ENCODE measurements around the gene MAB21L4. TPM values are rescaled to one million over a fixed set of nuclear protein-coding genes. Genes with fewer than 3 reads are reported as not detected.

MAB21L4 gene
- total and polyA plus RNA-seq, 2 donors: 1.1 to 4.9 TPM

DNA sequence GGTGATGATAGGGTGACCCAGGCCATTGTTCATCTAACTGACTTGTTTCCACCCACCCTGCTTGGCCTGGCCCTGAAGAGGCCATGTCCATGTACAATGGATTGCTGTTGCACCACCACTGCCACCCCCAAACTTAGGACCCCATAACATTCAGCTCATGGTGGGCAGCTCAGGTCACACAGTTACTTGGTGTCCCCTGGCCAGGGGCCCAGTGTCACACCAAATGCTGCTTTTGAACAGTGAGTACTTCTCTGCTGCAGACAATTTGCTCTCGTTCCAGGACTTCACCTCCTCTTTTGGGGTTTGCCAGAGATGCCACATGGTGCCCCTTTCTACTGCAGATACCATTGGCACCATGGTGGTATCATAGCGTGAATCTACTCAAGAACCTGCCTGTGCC lies 11.7 kb downstream of the MAB21L4 start:
- Histone ChIP-seq H3K4me3 (ENCODE audit: low read length in 2 of 2) (no peak overlapping the region), H3K36me3 (ENCODE audit: control insufficient read depth in 2 of 2, insufficient read depth in 2 of 2, low read length in 1 of 2) (no peaks in the 10 kb centered on the region), H3K4me1 (ENCODE audit: control insufficient read depth in 2 of 2, insufficient read depth in 2 of 2, low read length in 2 of 2) (no peaks in the 10 kb centered on the region), H3K27me3 (ENCODE audit: control insufficient read depth in 2 of 2, insufficient read depth in 1 of 2, low read length in 1 of 2) (no peaks in the 10 kb centered on the region), H3K9me3 (ENCODE audit: control insufficient read depth in 2 of 2, insufficient read depth in 1 of 2, low read length in 1 of 2) (no peaks in the 10 kb centered on the region), H3K27ac (ENCODE audit: low read depth in 1 of 2, low read length in 1 of 2) (no peak overlapping the region)
- no peak for DNase-seq (ENCODE audit: low read depth in 6 of 9, low spot score in 9 of 9)
- 94% methylated on average over 2 of the region's 2 CpGs for WGBS

DNA sequence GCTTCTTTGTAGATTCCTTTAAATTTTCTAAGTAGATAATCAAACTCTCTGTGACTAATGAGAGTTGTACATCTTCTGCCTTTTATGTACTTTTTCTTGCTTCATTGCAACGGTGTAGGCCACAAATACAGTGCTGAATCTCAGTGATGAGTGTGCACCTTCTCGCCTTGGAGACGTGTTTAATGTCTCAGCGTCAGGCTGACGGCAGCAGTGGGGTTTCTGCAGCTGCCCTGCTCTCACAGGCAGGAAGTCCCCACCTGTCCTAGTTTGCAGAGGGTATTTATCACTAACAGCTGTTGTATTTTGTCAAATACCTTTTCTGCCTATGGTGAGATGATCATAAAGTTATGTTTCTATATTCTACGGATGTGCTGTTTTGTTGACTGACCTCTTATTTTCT lies 14.0 kb downstream of the MAB21L4 start:
- H3K4me1 ChIP-seq (ENCODE audit: control insufficient read depth in 2 of 2, insufficient read depth in 2 of 2, low read length in 2 of 2): no peaks in the 10 kb centered on the region
- H3K27ac ChIP-seq (ENCODE audit: low read depth in 1 of 2, low read length in 1 of 2): peak overlapping the region in 1 of 2 donors; percentile 31
- peak in 2 of 9 donors; percentile 11 to 25 for DNase-seq (ENCODE audit: low read depth in 6 of 9, low spot score in 9 of 9)
- no peaks in the 10 kb centered on the region for H3K9me3 ChIP-seq (ENCODE audit: control insufficient read depth in 2 of 2, insufficient read depth in 1 of 2, low read length in 1 of 2)
- no peak overlapping the region for H3K4me3 ChIP-seq (ENCODE audit: low read length in 2 of 2)
- no peaks in the 10 kb centered on the region for H3K36me3 ChIP-seq (ENCODE audit: control insufficient read depth in 2 of 2, insufficient read depth in 2 of 2, low read length in 1 of 2)
- 52% methylated on average over 6 of the region's 6 CpGs for WGBS
- H3K27me3 ChIP-seq (ENCODE audit: control insufficient read depth in 2 of 2, insufficient read depth in 1 of 2, low read length in 1 of 2): no peaks in the 10 kb centered on the region

DNA sequence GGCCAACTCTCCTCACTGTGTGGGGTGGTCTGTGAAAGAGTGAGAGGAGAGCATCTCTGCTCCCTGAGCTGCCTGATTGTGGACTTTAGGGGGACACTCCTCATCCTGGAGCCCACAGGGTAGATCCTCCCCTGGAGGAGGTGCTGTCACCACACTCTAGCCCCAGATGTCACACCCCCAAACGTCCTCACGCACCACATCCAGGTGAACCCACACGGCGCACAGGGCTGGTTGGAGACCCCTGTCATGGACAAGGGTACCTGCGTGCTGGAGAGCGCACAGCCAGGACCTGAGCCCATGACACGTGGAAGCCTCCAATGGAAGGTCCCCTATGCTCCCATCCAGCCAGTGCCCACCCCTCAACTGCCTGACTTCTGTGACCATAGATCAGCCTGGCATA lies 16.9 kb downstream of the MAB21L4 start:
- DNase-seq (ENCODE audit: low read depth in 6 of 9, low spot score in 9 of 9): no peak
- 84% methylated on average over 7 of the region's 7 CpGs for WGBS
- H3K27ac ChIP-seq (ENCODE audit: low read depth in 1 of 2, low read length in 1 of 2): no peak overlapping the region

DNA sequence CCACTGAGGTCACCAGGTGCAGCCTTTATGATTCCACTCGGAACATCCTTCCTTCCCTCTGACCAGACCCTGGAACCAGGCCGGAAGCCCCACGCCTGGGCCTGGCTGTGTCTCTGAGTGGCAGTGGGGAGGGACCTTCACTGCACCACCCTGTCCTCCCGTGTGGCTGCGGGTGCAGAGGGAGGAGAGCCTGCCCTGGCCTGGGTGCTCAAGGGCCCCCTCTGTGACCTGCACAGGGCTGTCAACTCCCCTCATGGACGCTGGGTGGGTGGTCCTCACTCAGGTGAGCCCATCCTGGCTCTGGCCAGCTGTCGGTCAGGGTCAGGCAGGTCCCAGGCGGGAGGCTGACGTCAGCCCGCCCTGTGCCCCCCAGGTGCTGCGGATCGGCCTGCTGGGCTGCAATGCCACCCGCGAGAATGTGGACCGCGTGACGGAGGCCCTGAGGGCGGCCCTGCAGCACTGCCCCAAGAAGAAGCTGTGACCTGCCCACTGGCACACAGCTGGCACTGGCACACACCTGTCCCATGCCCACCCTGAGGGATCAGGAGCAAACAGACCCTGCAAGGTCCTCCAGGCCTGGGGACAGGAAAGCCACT lies 17.5 kb downstream of the MAB21L4 start:
- DNase-seq (ENCODE audit: low read depth in 6 of 9, low spot score in 9 of 9): no peak
- Histone ChIP-seq H3K9me3 (ENCODE audit: control insufficient read depth in 2 of 2, insufficient read depth in 1 of 2, low read length in 1 of 2) (no peaks in the 10 kb centered on the region), H3K27ac (ENCODE audit: low read depth in 1 of 2, low read length in 1 of 2) (no peak overlapping the region), H3K4me3 (ENCODE audit: low read length in 2 of 2) (no peak overlapping the region), H3K27me3 (ENCODE audit: control insufficient read depth in 2 of 2, insufficient read depth in 1 of 2, low read length in 1 of 2) (no peaks in the 10 kb centered on the region), H3K36me3 (ENCODE audit: control insufficient read depth in 2 of 2, insufficient read depth in 2 of 2, low read length in 1 of 2) (no peaks in the 10 kb centered on the region), H3K4me1 (ENCODE audit: control insufficient read depth in 2 of 2, insufficient read depth in 2 of 2, low read length in 2 of 2) (no peaks in the 10 kb centered on the region)
- 92% methylated on average over 18 of the region's 18 CpGs for WGBS

More for the DNA sequence above, 16.9 kb downstream of the MAB21L4 start:
- H3K4me1 ChIP-seq (ENCODE audit: control insufficient read depth in 2 of 2, insufficient read depth in 2 of 2, low read length in 2 of 2): no peaks in the 10 kb centered on the region
- H3K4me3 ChIP-seq (ENCODE audit: low read length in 2 of 2): no peak overlapping the region
- H3K27me3 ChIP-seq (ENCODE audit: control insufficient read depth in 2 of 2, insufficient read depth in 1 of 2, low read length in 1 of 2): no peaks in the 10 kb centered on the region
- H3K9me3 ChIP-seq (ENCODE audit: control insufficient read depth in 2 of 2, insufficient read depth in 1 of 2, low read length in 1 of 2): no peaks in the 10 kb centered on the region
- no peaks in the 10 kb centered on the region for H3K36me3 ChIP-seq (ENCODE audit: control insufficient read depth in 2 of 2, insufficient read depth in 2 of 2, low read length in 1 of 2)

DNA sequence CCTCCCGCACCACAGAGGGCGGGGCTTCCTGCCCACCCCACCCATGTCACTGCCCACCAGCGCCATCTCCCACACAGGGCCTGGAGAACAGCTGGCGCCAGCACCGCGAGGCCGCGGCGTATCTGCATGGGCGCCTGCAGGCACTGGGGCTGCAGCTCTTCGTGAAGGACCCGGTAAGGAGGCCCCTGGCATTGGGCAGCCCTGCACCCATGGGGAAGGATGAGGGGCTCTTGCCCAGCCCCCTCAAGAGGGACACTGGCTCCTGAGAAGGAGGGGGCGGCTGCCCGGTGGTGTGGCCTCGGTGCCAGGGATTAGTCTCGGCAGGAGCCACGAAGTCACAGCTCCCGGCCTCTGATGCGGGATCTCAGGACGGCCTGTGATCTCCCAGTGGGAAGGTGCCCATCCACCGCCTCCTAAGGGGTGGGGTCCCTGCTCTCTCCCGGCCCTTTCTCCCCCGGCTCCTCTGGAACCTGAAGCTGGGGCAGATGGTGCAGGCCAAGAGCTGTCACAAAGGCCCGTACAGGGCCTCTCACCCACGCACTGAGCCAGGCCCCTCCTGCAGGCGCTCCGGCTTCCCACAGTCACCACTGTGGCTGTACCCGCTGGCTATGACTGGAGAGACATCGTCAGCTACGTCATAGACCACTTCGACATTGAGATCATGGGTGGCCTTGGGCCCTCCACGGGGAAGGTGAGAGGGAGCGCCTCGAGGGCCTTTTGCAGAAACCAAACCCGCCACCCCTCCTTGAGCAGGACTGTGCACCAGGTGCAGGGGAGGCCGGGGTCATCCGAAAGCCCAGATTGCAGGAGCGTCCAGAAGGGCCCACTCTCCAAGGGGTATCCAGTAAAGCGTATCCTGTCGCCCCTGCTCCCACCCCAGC lies 18.3 kb downstream of the MAB21L4 start:
- no peak for DNase-seq (ENCODE audit: low read depth in 6 of 9, low spot score in 9 of 9)
- Histone ChIP-seq H3K4me3 (ENCODE audit: low read length in 2 of 2) (no peak overlapping the region), H3K4me1 (ENCODE audit: control insufficient read depth in 2 of 2, insufficient read depth in 2 of 2, low read length in 2 of 2) (no peaks in the 10 kb centered on the region), H3K9me3 (ENCODE audit: control insufficient read depth in 2 of 2, insufficient read depth in 1 of 2, low read length in 1 of 2) (no peaks in the 10 kb centered on the region), H3K36me3 (ENCODE audit: control insufficient read depth in 2 of 2, insufficient read depth in 2 of 2, low read length in 1 of 2) (no peaks in the 10 kb centered on the region), H3K27me3 (ENCODE audit: control insufficient read depth in 2 of 2, insufficient read depth in 1 of 2, low read length in 1 of 2) (no peaks in the 10 kb centered on the region), H3K27ac (ENCODE audit: low read depth in 1 of 2, low read length in 1 of 2) (no peak overlapping the region)
- whole genome bisulfite sequencing: 93% methylated on average over 40 of the region's 40 CpGs

DNA sequence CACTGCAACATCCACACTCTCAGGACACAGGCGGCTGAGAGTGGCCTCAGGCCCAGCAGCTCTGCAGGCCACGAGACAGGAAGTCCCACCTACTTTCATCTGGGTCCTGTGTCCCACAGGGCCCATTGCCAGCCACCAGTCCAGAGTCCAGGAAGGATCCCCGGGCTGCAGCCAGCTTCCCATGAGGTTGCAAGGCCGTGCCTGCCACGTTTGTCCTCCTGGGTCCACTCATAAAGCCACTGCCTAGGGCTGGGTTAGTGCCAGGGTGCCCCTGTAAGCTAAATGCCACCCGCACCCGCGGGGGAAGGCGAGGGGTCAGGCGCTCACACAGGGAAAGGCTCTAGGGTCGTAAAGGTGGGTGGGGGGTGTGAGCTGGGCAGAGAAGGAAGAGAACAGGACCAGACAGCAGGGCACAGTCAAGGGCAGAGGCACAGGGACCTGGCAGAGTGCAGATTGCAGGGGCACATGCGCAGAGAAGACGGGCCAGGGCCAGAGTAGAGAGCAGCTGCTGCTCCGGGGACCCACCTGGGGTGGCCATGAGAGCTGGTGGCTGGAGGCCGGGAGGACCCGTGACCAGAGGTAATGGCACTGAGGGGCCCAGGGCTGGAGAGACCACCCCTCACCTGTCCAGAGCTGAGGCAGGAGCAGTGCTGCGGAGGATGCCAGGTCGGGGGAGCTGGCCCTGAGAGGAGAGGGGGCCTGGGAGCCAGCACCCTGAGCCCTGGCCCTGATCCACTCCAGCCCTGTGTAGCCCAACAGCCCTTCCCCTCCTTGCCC lies 19.3 kb downstream of the MAB21L4 start:
- Histone ChIP-seq H3K27ac (ENCODE audit: low read depth in 1 of 2, low read length in 1 of 2) (no peak overlapping the region), H3K4me3 (ENCODE audit: low read length in 2 of 2) (no peak overlapping the region), H3K36me3 (ENCODE audit: control insufficient read depth in 2 of 2, insufficient read depth in 2 of 2, low read length in 1 of 2) (no peaks in the 10 kb centered on the region), H3K4me1 (ENCODE audit: control insufficient read depth in 2 of 2, insufficient read depth in 2 of 2, low read length in 2 of 2) (no peaks in the 10 kb centered on the region), H3K9me3 (ENCODE audit: control insufficient read depth in 2 of 2, insufficient read depth in 1 of 2, low read length in 1 of 2) (no peaks in the 10 kb centered on the region), H3K27me3 (ENCODE audit: control insufficient read depth in 2 of 2, insufficient read depth in 1 of 2, low read length in 1 of 2) (no peaks in the 10 kb centered on the region)
- no peak for DNase-seq (ENCODE audit: low read depth in 6 of 9, low spot score in 9 of 9)
- 91% methylated on average over 18 of the region's 18 CpGs for WGBS

DNA sequence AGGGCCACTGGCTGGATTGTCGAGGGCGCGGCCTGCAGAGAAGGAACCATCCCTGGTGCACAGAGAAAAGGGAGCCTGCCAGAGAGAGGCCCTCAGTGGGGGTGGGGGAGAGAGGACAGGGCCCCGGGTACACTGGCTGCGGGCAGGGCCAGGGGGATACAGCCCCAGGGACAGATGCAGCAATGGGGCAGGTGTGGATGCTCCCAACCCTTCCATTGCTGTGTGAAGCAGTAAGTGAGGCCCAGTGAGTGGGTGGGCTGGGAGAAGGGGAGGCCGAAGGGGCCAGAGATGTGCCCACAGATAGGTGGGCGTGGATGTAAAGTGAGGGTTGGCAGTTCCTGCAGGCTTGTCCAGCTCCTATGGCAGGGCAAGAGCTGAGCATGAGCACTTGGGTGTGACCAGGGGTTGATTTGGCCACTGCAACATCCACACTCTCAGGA lies 19.9 kb downstream of the MAB21L4 start:
- no peak for DNase-seq (ENCODE audit: low read depth in 6 of 9, low spot score in 9 of 9)
- H3K27me3 ChIP-seq (ENCODE audit: control insufficient read depth in 2 of 2, insufficient read depth in 1 of 2, low read length in 1 of 2): no peaks in the 10 kb centered on the region
- no peak overlapping the region for H3K4me3 ChIP-seq (ENCODE audit: low read length in 2 of 2)
- H3K27ac ChIP-seq (ENCODE audit: low read depth in 1 of 2, low read length in 1 of 2): no peak overlapping the region
- no peaks in the 10 kb centered on the region for H3K36me3 ChIP-seq (ENCODE audit: control insufficient read depth in 2 of 2, insufficient read depth in 2 of 2, low read length in 1 of 2)
- 77% methylated on average over 7 of the region's 7 CpGs for WGBS
- no peaks in the 10 kb centered on the region for H3K9me3 ChIP-seq (ENCODE audit: control insufficient read depth in 2 of 2, insufficient read depth in 1 of 2, low read length in 1 of 2)
- no peaks in the 10 kb centered on the region for H3K4me1 ChIP-seq (ENCODE audit: control insufficient read depth in 2 of 2, insufficient read depth in 2 of 2, low read length in 2 of 2)

DNA sequence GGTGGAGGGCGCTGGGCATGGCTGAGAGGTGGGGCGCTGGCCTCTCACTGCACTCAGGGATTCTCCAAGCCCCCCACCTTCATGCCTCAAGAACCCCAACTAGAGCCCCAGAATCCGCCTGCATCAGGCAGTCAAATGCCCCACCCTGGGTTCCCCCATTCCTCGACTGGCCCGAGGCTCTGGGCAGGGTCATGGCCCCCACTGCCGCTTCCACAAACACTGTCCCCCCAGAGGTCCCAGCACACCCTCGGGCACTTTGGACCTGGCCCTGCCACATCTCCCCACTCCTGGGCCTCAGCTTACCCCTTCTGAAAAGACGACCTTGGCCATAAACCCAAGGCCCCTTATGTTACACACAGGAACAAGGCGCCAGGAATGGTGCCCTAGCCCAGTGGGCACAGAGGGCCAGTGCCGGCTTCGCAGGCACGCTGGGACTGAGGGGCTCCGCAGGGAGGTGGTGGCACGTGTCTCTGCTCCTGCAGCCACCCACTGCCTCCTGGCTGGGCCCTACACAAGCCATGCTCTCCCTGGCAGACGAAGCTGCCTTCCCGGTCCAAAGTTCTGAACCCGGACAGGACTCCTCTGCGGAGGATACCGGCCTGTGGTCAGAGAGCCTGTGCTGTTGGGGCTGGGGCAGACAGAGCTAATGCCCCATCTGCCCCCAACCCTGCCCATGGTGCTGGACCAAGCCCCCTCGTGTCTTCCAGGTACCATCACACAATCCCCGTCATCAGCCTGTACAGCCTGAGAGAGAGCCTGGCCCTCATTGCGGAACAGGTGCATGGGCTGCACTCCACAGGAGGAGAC lies 20.5 kb downstream of the MAB21L4 start:
- 97% methylated on average over 22 of the region's 22 CpGs for WGBS
- no peaks in the 10 kb centered on the region for H3K4me1 ChIP-seq (ENCODE audit: control insufficient read depth in 2 of 2, insufficient read depth in 2 of 2, low read length in 2 of 2)
- no peak overlapping the region for H3K4me3 ChIP-seq (ENCODE audit: low read length in 2 of 2)
- no peak for DNase-seq (ENCODE audit: low read depth in 6 of 9, low spot score in 9 of 9)
- H3K9me3 ChIP-seq (ENCODE audit: control insufficient read depth in 2 of 2, insufficient read depth in 1 of 2, low read length in 1 of 2): no peaks in the 10 kb centered on the region
- no peaks in the 10 kb centered on the region for H3K36me3 ChIP-seq (ENCODE audit: control insufficient read depth in 2 of 2, insufficient read depth in 2 of 2, low read length in 1 of 2)
- no peaks in the 10 kb centered on the region for H3K27me3 ChIP-seq (ENCODE audit: control insufficient read depth in 2 of 2, insufficient read depth in 1 of 2, low read length in 1 of 2)
- no peak overlapping the region for H3K27ac ChIP-seq (ENCODE audit: low read depth in 1 of 2, low read length in 1 of 2)

Data from thymus (tissue), 11 donors.